ENCODE data around the gene MEF2A. TPM values are rescaled to one million over a fixed set of nuclear protein-coding genes. Genes with fewer than 3 reads are reported as not detected.

Gene MEF2A
- polyA plus RNA-seq, 1 donor: 29.3 TPM

GRCh38 chr15:99542828-99543227 lies 23.0 kb upstream of the MEF2A start:
- Histone ChIP-seq H3K36me3 (ENCODE audit: control insufficient read depth, insufficient read depth, low read length) (no peaks in the 10 kb centered on the region), H3K9me3 (ENCODE audit: control insufficient read depth, low read depth, low read length) (no peaks in the 10 kb centered on the region), H3K4me1 (ENCODE audit: control insufficient read depth, insufficient read depth, low read length) (no peaks in the 10 kb centered on the region), H3K27me3 (ENCODE audit: control insufficient read depth, insufficient read depth, low read length) (no peaks in the 10 kb centered on the region), H3K27ac (ENCODE audit: low read length) (no peak overlapping the region), H3K4me3 (ENCODE audit: low read length) (no peak overlapping the region)
- no peak for DNase-seq

DNA sequence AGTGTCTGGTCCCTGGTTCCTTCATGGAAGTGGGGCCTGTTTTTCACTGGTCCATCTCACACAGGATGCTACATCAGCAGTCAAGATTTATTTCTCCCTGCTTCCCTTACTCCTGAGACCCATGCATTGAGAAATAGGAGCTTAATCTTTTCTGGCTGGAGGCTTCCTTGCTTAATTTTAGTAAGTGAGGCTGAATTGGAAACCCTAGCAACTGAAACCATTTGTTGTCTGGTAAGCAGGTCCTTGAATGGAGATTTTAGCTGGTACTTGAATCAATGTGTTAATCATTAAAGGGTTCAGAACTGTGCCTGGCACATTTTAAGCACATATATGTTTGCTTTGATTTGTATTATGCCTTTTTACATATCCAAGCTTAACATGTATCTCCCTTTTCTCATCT lies 20.2 kb upstream of the MEF2A start:
- Histone ChIP-seq H3K36me3 (ENCODE audit: control insufficient read depth, insufficient read depth, low read length) (no peaks in the 10 kb centered on the region), H3K9me3 (ENCODE audit: control insufficient read depth, low read depth, low read length) (no peaks in the 10 kb centered on the region), H3K4me3 (ENCODE audit: low read length) (no peak overlapping the region), H3K27ac (ENCODE audit: low read length) (no peak overlapping the region), H3K4me1 (ENCODE audit: control insufficient read depth, insufficient read depth, low read length) (no peaks in the 10 kb centered on the region), H3K27me3 (ENCODE audit: control insufficient read depth, insufficient read depth, low read length) (no peaks in the 10 kb centered on the region)
- DNase-seq: no peak

GRCh38 chr15:99546441-99547100 lies 19.2 kb upstream of the MEF2A start:
- Histone ChIP-seq H3K27ac (ENCODE audit: low read length) (no peak overlapping the region), H3K36me3 (ENCODE audit: control insufficient read depth, insufficient read depth, low read length) (no peaks in the 10 kb centered on the region)

GRCh38 chr15:99547517-99547916 lies 18.3 kb upstream of the MEF2A start:
- no peak overlapping the region for H3K27ac ChIP-seq (ENCODE audit: low read length)
- WGBS (ENCODE audit: insufficient coverage, low lambda C conversion rate): 60% methylated on average over 1 of the region's 3 CpGs
- no peak for DNase-seq
- no peaks in the 10 kb centered on the region for H3K27me3 ChIP-seq (ENCODE audit: control insufficient read depth, insufficient read depth, low read length)
- H3K9me3 ChIP-seq (ENCODE audit: control insufficient read depth, low read depth, low read length): no peaks in the 10 kb centered on the region
- H3K4me3 ChIP-seq (ENCODE audit: low read length): no peak overlapping the region
- no peaks in the 10 kb centered on the region for H3K36me3 ChIP-seq (ENCODE audit: control insufficient read depth, insufficient read depth, low read length)
- no peaks in the 10 kb centered on the region for H3K4me1 ChIP-seq (ENCODE audit: control insufficient read depth, insufficient read depth, low read length)

More at GRCh38 chr15:99546441-99547100, 19.2 kb upstream of the MEF2A start:
- no CpG with 5 or more reads among the region's 4 CpGs for WGBS (ENCODE audit: insufficient coverage, low lambda C conversion rate)
- Histone ChIP-seq H3K27me3 (ENCODE audit: control insufficient read depth, insufficient read depth, low read length) (no peaks in the 10 kb centered on the region), H3K4me1 (ENCODE audit: control insufficient read depth, insufficient read depth, low read length) (no peaks in the 10 kb centered on the region), H3K9me3 (ENCODE audit: control insufficient read depth, low read depth, low read length) (no peaks in the 10 kb centered on the region), H3K4me3 (ENCODE audit: low read length) (no peak overlapping the region)
- DNase-seq: no peak

- Histone ChIP-seq H3K27me3 (ENCODE audit: control insufficient read depth, insufficient read depth, low read length) (no peaks in the 10 kb centered on the region), H3K27ac (ENCODE audit: low read length) (no peak overlapping the region), H3K9me3 (ENCODE audit: control insufficient read depth, low read depth, low read length) (no peaks in the 10 kb centered on the region), H3K4me1 (ENCODE audit: control insufficient read depth, insufficient read depth, low read length) (no peaks in the 10 kb centered on the region), H3K4me3 (ENCODE audit: low read length) (no peak overlapping the region), H3K36me3 (ENCODE audit: control insufficient read depth, insufficient read depth, low read length) (no peaks in the 10 kb centered on the region)
- no peak for DNase-seq
- WGBS (ENCODE audit: insufficient coverage, low lambda C conversion rate): 80% methylated on average over 1 of the region's 5 CpGs
Measured at GRCh38 chr15:99550077-99550476, 15.7 kb upstream of the MEF2A start.

DNA sequence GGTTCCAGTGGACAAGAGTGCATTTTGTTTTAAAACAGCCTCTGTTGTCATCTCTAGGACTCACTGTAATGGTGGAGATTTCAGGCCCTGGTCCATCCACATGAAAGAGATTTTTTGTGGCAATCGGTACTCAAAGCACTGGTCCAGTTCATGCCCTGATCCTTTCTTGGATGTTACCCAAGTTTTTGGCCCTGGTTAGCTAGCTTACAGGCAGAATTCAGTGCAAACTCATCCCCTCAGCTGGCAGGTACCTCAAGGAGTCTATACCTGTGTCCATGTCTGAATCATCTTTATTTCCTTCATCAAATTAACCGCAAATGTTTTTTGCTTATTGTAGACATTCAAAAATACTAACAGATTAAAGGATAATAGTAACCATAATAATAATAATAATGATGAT lies 13.7 kb upstream of the MEF2A start:
- H3K4me1 ChIP-seq (ENCODE audit: control insufficient read depth, insufficient read depth, low read length): no peaks in the 10 kb centered on the region
- no peaks in the 10 kb centered on the region for H3K27me3 ChIP-seq (ENCODE audit: control insufficient read depth, insufficient read depth, low read length)
- DNase-seq: no peak
- H3K4me3 ChIP-seq (ENCODE audit: low read length): no peak overlapping the region
- no peak overlapping the region for H3K27ac ChIP-seq (ENCODE audit: low read length)
- H3K9me3 ChIP-seq (ENCODE audit: control insufficient read depth, low read depth, low read length): no peaks in the 10 kb centered on the region
- no peaks in the 10 kb centered on the region for H3K36me3 ChIP-seq (ENCODE audit: control insufficient read depth, insufficient read depth, low read length)
- no CpG with 5 or more reads among the region's 2 CpGs for WGBS (ENCODE audit: insufficient coverage, low lambda C conversion rate)

DNA sequence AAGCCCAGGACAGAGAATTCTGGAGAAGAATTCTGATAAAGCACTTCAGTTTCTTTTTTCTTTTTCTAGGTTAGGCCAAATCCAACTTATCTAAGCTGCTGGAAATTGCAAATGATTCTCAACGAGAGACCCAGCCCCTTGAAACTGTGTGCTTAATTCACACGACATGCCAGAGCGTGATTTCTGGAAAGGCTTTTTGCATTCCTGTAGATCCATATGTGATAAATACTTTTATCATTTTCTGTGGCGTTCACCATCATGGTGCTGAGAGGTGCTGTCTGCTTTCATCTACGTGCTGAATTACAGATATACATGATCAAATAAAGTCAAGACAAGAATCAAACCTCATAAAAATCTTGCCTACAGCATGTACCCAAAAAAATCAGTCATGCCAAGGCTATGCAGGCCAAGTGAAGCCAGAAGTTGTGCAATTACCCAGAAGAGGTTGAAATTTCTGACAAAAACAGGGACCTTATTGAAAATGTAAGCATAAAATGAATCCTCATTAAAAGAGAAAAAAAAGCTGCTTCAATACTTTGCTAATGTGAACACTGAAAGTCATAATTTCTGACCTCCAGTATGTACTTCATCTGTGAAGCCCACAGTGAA lies 10.8 kb upstream of the MEF2A start:
- no peaks in the 10 kb centered on the region for H3K9me3 ChIP-seq (ENCODE audit: control insufficient read depth, low read depth, low read length)
- 76% methylated on average over 5 of the region's 5 CpGs for WGBS (ENCODE audit: insufficient coverage, low lambda C conversion rate)
- no peak for DNase-seq
- H3K4me3 ChIP-seq (ENCODE audit: low read length): no peak overlapping the region
- no peaks in the 10 kb centered on the region for H3K27me3 ChIP-seq (ENCODE audit: control insufficient read depth, insufficient read depth, low read length)
- no peak overlapping the region for H3K27ac ChIP-seq (ENCODE audit: low read length)
- H3K4me1 ChIP-seq (ENCODE audit: control insufficient read depth, insufficient read depth, low read length): no peaks in the 10 kb centered on the region
- H3K36me3 ChIP-seq (ENCODE audit: control insufficient read depth, insufficient read depth, low read length): no peaks in the 10 kb centered on the region

GRCh38 chr15:99556011-99556410 lies 9.8 kb upstream of the MEF2A start:
- no peaks in the 10 kb centered on the region for H3K9me3 ChIP-seq (ENCODE audit: control insufficient read depth, low read depth, low read length)
- no peaks in the 10 kb centered on the region for H3K27me3 ChIP-seq (ENCODE audit: control insufficient read depth, insufficient read depth, low read length)
- H3K27ac ChIP-seq (ENCODE audit: low read length): no peak overlapping the region
- 100% methylated on average over 2 of the region's 5 CpGs for WGBS (ENCODE audit: insufficient coverage, low lambda C conversion rate)
- no peaks in the 10 kb centered on the region for H3K4me1 ChIP-seq (ENCODE audit: control insufficient read depth, insufficient read depth, low read length)
- DNase-seq: no peak
- H3K36me3 ChIP-seq (ENCODE audit: control insufficient read depth, insufficient read depth, low read length): no peaks in the 10 kb centered on the region
- H3K4me3 ChIP-seq (ENCODE audit: low read length): no peak overlapping the region

- Histone ChIP-seq H3K9me3 (ENCODE audit: control insufficient read depth, low read depth, low read length) (no peaks in the 10 kb centered on the region), H3K27ac (ENCODE audit: low read length) (no peak overlapping the region), H3K4me3 (ENCODE audit: low read length) (no peak overlapping the region), H3K36me3 (ENCODE audit: control insufficient read depth, insufficient read depth, low read length) (no peaks in the 10 kb centered on the region), H3K4me1 (ENCODE audit: control insufficient read depth, insufficient read depth, low read length) (no peaks in the 10 kb centered on the region), H3K27me3 (ENCODE audit: control insufficient read depth, insufficient read depth, low read length) (no peaks in the 10 kb centered on the region)
- no peak for DNase-seq
- no CpG with 5 or more reads among the region's 4 CpGs for WGBS (ENCODE audit: insufficient coverage, low lambda C conversion rate)
Measured at GRCh38 chr15:99556578-99556977, 9.2 kb upstream of the MEF2A start.

- Histone ChIP-seq H3K27ac (ENCODE audit: low read length) (no peak overlapping the region), H3K9me3 (ENCODE audit: control insufficient read depth, low read depth, low read length) (no peaks in the 10 kb centered on the region)
Measured at GRCh38 chr15:99558084-99558483, 7.7 kb upstream of the MEF2A start.

DNA sequence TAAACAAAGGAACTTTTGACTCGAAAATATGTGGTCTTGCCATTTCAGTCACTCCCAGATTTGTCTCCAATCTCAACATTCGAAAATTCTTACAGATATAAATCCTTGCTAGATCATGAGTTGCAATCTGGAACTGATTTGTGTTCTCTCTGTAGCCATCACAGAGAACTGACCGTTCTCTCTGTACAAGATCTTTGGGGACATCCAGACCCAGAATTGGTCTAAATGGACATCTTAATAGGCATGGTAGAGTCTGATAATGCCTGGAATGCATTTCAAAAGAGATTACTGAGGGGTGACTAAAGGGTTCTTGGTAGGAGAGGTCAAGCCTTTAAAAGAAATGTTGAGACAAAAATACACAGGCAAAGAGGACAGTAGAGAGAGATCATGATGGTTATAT lies 7.2 kb upstream of the MEF2A start:
- Histone ChIP-seq H3K4me1 (ENCODE audit: control insufficient read depth, insufficient read depth, low read length) (no peaks in the 10 kb centered on the region), H3K4me3 (ENCODE audit: low read length) (no peak overlapping the region), H3K27ac (ENCODE audit: low read length) (no peak overlapping the region), H3K36me3 (ENCODE audit: control insufficient read depth, insufficient read depth, low read length) (no peaks in the 10 kb centered on the region), H3K27me3 (ENCODE audit: control insufficient read depth, insufficient read depth, low read length) (no peaks in the 10 kb centered on the region), H3K9me3 (ENCODE audit: control insufficient read depth, low read depth, low read length) (no peaks in the 10 kb centered on the region)
- DNase-seq: no peak
- 100% methylated on average over 1 of the region's 3 CpGs for whole genome bisulfite sequencing (ENCODE audit: insufficient coverage, low lambda C conversion rate)

More at GRCh38 chr15:99558084-99558483, 7.7 kb upstream of the MEF2A start:
- no peaks in the 10 kb centered on the region for H3K27me3 ChIP-seq (ENCODE audit: control insufficient read depth, insufficient read depth, low read length)
- H3K36me3 ChIP-seq (ENCODE audit: control insufficient read depth, insufficient read depth, low read length): no peaks in the 10 kb centered on the region
- no CpG with 5 or more reads among the region's 3 CpGs for WGBS (ENCODE audit: insufficient coverage, low lambda C conversion rate)
- no peaks in the 10 kb centered on the region for H3K4me1 ChIP-seq (ENCODE audit: control insufficient read depth, insufficient read depth, low read length)
- no peak overlapping the region for H3K4me3 ChIP-seq (ENCODE audit: low read length)
- no peak for DNase-seq

All from large intestine (tissue), 3 donors.